Endothelial cell (in vitro differentiated cells): ENCODE measurements around the gene FGF23. TPM values are rescaled to one million over a fixed set of nuclear protein-coding genes. Genes with fewer than 3 reads are reported as not detected.

Source experiments
- DNase-seq: peaks from one replicate; pipeline ENCODE4 v3.0.0; 2021; ENCODE audit warnings: low spot score
- H3K27ac Mint-ChIP-seq: one replicate; pipeline ENCODE4 v1.8.0; 2021; ENCODE audit warnings: mixed read lengths, inconsistent platforms; ENCODE audit not compliant: unreplicated experiment
- H3K27me3 Mint-ChIP-seq: one replicate; pipeline ENCODE4 v1.8.0; 2021; ENCODE audit warnings: mild to moderate bottlenecking, moderate library complexity, mixed read lengths, inconsistent platforms; ENCODE audit not compliant: unreplicated experiment
- H3K36me3 Mint-ChIP-seq: one replicate; pipeline ENCODE4 v1.8.0; 2021; ENCODE audit warnings: mild to moderate bottlenecking, low read depth, mixed read lengths, inconsistent platforms; ENCODE audit not compliant: unreplicated experiment
- H3K4me1 Mint-ChIP-seq: one replicate; pipeline ENCODE4 v1.8.0; 2021; ENCODE audit warnings: mild to moderate bottlenecking, mixed read lengths, inconsistent platforms; ENCODE audit not compliant: unreplicated experiment
- H3K4me3 Mint-ChIP-seq: one replicate; pipeline ENCODE4 v1.8.0; 2021; ENCODE audit warnings: mild to moderate bottlenecking, mixed read lengths, inconsistent platforms; ENCODE audit not compliant: unreplicated experiment
- H3K9me3 Mint-ChIP-seq: one replicate; pipeline ENCODE4 v1.8.0; 2021; ENCODE audit warnings: mixed read lengths, inconsistent platforms; ENCODE audit not compliant: unreplicated experiment
- CTCF ChIP-seq: fragments of 200-600 bp; sonication (generic); IDR thresholded peaks from one replicate; pipeline ENCODE4 v1.5.0; 2021; ENCODE audit warnings: antibody characterized with exemption; ENCODE audit not compliant: unreplicated experiment
- total RNA-seq: library from RNA; stranded (reverse); fragmentation: NEBNext Ultra II Directional; extraction: Animal tissue kit (Norgen Biotek cat#: 25700); gene quantifications from one replicate; pipeline ENCODE4 v1.2.1, GENCODE V29; 2021; ENCODE audit not compliant: unreplicated experiment

Gene FGF23
- total RNA-seq, 1 donor from 2014 or later = not detected

GRCh38 chr12:4401117-4401516, 21.6 kb upstream of the FGF23 start:
- no peak for DNase-seq
- Mint-ChIP-seq H3K36me3 (no peaks in the 10 kb centered on the region), H3K9me3 (peaks cover 8% of the 10 kb centered on the region), H3K4me1 (no peaks in the 10 kb centered on the region), H3K27me3 (no peaks in the 10 kb centered on the region), H3K4me3 (no peak overlapping the region), H3K27ac (no peak overlapping the region)
- no peak for TF ChIP-seq CTCF

- peaks cover 5% of the 10 kb centered on the region for H3K27me3 Mint-ChIP-seq
- H3K9me3 Mint-ChIP-seq = no peaks in the 10 kb centered on the region
- peaks cover 6% of the 10 kb centered on the region for H3K36me3 Mint-ChIP-seq
- no peak overlapping the region for H3K27ac Mint-ChIP-seq
- H3K4me1 Mint-ChIP-seq = no peaks in the 10 kb centered on the region
- H3K4me3 Mint-ChIP-seq = no peak overlapping the region
- TF ChIP-seq CTCF = no peak
- no peak for DNase-seq
Observed at GRCh38 chr12:4395818-4396217, 16.3 kb upstream of the FGF23 start.

- no peak overlapping the region for H3K27ac Mint-ChIP-seq
- no peak overlapping the region for H3K4me3 Mint-ChIP-seq
- no peaks in the 10 kb centered on the region for H3K9me3 Mint-ChIP-seq
- TF ChIP-seq CTCF = no peak
- DNase-seq = no peak
- peaks cover 6% of the 10 kb centered on the region for H3K36me3 Mint-ChIP-seq
- peaks cover 5% of the 10 kb centered on the region for H3K27me3 Mint-ChIP-seq
- H3K4me1 Mint-ChIP-seq = no peaks in the 10 kb centered on the region
Observed at GRCh38 chr12:4393211-4393610, 13.7 kb upstream of the FGF23 start.

- H3K4me1 Mint-ChIP-seq = no peaks in the 10 kb centered on the region
- no peak for DNase-seq
- peaks cover 5% of the 10 kb centered on the region for H3K27me3 Mint-ChIP-seq
- no peaks in the 10 kb centered on the region for H3K9me3 Mint-ChIP-seq
- H3K27ac Mint-ChIP-seq = no peak overlapping the region
- TF ChIP-seq CTCF = no peak
- no peak overlapping the region for H3K4me3 Mint-ChIP-seq
- peaks cover 6% of the 10 kb centered on the region for H3K36me3 Mint-ChIP-seq
Observed at GRCh38 chr12:4392223-4392742, 12.8 kb upstream of the FGF23 start.

- no peaks in the 10 kb centered on the region for H3K9me3 Mint-ChIP-seq
- no peak overlapping the region for H3K4me3 Mint-ChIP-seq
- peaks cover 2% of the 10 kb centered on the region for H3K27me3 Mint-ChIP-seq
- TF ChIP-seq CTCF = no peak
- H3K27ac Mint-ChIP-seq = no peak overlapping the region
- H3K36me3 Mint-ChIP-seq = no peaks in the 10 kb centered on the region
- H3K4me1 Mint-ChIP-seq = no peaks in the 10 kb centered on the region
- DNase-seq = no peak
Observed at GRCh38 chr12:4388662-4389061, 9.2 kb upstream of the FGF23 start.
